NCI-H524 treated with DMSO at 0.1 percent for 48 hours (cell line): Measurements from ENCODE around the gene RADIL.

ENCODE experiments used
- DNase-seq: peaks from one replicate; lab custom pipeline; 2025; lab: John Stamatoyannopoulos, UW

Gene RADIL

DNA sequence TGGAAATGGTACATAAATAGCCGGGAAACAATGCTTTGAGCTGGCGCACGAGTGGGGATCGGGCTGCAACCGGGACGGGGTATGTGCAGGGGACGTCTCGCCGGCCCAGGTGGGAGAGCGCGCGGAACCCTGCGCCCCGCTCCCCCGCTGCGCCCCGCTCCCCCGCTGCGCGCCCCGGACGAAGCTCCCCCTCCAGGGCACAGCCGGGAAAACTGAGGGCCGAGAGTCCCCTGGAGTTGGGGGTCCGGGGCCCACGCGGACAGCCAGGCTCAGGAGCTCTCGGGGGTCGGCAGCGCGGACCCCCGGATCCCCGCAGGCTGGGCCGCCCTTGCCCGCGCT, 514 bp downstream of the RADIL start:
- no peak for DNase-seq

DNA sequence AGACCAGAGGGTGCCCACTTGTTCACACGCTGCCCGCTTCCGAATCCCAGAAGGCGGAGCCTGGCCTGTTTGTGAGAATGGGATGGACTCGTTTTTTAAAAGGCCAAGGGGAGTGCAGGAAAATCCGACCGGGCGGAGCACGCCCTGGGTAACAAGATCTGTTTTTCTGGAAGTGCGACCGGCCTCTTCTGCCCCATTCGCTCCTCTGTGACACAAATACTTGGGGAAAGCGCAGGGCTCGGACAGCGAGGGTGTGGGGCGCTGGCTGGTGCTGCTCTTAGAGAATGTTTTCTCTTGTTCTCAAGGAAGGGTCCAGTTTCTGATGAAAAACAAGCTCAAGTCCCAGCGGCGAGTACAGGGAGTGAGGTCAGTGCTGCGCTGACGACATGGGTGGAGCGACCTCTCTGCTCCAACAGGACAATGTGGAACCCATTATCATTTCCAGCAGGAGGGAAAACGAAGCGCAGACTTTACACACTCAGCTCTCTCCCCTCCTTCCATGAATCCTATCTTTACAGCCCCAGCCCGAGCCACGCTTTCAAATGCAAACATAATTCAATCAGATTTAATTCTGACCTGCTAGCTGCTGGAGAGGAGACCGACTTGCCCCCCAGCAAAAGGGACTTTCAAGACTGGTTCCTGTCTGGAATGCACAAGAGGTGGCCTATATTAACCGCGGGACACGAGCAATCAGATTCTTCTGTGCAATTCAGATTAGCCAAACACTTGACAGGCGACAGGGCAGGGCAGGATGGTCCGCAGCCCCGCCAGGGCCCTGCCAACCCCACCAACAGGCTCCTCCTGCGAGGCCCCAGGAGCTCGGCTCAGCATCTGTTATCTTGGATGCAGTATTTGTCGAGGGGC, 1.1 kb downstream of the RADIL start:
- no peak for DNase-seq

DNA sequence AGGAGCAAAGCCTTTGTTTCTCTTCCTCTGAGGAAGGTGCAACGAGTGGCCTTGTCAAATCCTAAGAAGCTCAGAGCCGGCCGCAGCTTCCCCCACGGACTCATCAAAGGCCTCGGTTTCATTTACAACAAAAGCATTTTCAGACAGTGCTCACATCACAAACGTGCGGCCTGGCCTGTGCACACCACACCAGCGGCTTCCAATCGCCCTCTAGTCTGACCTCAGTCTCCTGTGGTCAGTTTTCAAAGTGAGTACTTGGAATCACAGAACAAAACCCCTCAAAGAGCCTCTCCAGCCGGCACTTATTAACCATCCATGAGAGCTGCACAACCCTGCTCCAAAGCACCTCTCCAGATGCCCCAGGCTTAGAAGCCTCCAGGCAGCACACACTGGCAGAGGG, 3.3 kb downstream of the RADIL start:
- no peak for DNase-seq

DNA sequence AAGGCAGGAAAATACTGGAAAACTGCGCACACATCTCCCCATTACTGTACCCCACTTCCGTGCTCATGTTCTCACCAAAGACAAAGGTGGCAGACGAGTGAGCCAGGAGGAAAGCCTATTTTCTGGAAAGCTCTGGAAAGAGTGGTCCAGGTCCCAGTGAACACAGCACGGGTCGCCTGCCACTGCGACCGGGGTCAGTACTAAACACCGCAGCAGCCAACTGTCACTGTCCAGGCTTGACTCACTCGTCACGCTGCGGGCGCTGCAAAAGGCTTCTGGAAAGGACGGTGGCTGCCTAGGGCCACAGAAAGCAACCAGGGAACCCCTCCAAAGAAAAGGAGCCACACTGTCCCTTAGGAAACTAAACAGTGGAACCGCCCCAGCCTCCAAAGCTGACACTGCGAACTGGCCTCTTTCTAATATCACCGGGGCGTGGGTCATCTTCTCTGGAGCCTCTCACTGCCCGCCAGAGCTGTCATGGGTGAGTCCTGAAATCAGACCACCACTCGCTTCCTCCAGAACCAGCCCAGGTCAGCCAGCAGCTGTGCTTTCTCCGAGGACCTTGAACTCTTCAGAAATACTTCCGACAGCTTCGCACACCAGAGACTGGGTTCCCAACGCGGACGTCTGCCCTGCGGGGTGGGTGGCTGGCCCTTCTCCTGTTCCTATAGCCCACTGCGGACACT, 4.0 kb downstream of the RADIL start:
- DNase-seq, result no peak

DNA sequence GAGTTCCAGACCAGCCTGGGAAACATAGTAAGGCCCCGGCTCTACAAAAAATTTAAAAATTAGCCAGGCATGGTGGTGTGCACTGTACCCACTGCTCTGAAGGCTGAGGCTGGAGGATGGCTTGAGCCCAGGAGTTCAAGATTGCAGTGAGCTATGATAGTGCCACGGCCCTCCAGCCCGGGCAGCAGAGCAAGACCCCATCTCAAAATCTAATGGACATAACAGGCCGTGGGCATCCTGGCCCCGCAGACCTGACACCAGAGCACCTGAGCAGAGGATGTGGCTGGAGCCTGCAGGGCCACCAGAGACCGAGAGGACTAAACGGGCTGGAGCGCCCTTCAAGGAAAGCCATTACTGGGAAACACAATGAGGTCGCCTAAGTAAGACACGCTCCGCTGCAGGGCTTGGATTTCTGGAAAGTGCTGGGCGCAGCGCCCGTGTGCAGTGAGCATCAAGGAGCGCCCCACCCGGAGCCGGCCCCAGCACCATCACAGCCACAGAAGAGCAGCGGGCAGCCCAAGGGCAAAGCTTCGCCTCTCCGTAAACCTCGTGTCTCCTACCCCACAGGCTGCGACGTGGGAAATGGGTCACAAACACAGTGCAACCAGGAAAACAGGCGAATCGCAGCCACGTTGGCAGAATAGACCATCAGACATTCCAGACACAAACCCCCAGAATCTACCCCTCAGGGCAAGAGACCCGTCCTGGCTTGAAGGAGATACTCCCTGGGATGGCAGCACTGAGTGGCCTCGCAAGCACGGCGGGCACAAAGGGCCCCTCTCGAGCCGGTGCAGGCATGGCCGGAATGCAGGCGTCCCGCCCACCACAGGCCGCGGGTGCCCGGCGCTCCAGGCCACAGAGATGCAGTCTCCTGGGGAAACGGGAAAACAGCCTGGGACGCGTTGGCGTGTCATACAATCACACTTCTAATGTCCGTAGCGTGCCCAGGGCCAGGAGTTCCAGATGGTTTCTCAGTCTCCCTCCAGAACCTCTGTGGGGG, 4.9 kb downstream of the RADIL start:
- DNase-seq, result no peak

DNA sequence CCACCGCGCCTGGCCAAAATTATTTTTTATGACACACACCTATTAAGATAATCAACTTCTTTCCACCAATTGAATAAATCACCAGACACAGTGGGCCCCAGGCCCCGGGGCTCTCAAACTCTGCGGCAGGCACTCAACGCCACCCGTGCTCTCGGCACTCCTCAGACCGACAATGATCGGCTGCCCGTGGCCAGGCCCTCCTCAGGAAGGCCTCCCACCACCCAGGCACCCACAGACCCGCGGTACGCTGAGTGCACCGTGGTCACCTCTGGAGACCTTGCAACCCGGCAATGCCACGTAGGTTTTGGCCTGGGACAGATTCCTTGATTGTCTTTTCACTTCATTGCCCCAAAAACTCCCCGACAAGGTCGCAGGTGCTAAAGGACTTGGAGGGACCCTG, 6.9 kb downstream of the RADIL start:
- no peak for DNase-seq

DNA sequence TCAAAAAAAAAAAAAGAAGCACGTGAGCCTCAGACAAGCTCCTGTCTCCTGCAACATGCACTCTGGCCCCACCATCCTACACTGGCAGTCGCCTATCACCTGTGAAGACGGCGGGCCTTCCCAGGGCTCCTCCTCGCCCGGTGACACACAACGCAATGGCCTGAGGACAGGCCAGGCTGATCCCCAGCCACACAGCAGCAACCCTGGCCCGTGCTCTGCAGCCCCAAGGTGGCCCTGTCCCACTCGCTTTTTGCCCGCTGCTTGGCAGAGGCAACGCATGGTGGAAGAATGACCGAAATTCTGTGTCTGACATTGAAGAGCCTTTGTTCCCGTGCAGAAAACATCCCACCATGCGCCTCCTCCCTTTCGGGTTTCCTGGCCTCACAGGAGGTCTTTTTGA, 8.1 kb downstream of the RADIL start:
- no peak for DNase-seq

DNA sequence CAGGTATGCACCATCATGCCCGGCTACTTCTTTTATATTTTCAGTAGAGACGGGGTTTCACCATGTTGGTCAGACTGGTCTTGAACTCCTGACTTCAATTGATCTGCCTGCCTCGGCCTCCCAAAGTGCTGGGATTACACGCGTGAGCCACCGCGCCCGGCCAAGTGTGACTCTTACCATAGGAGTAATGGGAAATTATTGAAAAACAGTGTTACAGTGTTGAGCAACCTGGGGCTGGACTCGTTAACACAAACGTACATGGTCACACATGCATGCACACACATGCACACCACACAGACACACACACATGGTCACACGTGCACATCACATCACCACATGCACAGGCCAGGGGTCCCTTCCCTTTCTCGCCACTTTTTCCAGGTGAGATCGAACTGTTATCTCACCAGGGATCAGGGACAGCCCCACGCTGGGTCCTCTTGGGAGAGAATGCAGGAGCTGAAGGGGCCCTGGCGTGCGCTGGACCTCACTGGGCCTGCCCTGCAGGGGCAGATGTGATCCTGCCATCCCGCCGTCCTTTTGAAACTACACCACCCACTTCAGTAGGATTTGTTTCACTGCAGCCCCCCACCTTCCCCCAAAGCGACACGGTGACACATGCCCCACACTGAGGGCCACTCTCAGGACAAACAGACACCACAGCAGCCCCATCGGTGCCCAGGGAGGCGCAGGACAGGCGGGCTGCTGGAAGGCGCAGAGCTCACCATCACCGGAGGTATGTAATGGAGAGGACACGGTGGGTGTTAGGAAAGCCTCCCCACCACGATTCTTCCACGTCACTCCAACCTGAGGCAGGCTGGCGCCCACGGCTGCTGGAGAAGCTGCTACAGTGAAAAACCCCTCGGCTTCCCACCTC, 10.2 kb downstream of the RADIL start:
- no peak for DNase-seq

DNA sequence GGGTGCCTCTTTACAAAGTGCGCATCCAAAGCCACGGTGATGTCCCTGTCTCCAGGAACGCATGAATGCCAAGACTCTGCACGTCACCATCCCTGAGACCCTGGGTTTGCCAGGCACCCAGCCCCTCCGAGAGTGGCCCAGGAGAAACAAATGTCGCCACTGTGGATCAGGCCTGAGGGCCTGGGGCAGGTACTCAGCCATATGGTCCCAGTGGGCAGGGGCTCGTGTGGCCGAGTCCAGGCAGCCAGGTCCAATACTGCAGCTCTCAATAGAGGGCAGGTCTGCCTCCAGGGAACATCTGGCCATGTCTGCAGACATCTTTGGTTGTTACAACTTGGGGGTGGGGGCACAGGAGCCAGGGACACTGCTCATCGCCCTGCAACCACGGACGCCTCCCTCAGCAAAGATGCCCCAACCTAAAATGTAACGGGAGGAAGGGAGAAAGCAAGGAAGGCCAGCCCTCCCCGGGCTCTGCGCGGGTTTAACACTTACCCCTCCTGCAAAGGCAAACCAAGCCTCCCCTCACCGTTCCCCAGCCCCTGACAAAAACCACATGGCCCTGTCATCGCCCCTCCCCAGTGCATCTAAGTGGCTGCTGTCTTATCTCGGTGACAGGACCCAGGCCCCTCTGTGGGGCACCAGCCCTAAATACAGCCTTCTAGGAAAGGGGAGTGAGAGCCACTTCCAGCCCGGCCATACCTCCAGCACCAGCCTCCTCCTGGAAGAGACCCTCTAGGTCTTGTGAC, 11.4 kb downstream of the RADIL start:
- DNase-seq, result no peak

DNA sequence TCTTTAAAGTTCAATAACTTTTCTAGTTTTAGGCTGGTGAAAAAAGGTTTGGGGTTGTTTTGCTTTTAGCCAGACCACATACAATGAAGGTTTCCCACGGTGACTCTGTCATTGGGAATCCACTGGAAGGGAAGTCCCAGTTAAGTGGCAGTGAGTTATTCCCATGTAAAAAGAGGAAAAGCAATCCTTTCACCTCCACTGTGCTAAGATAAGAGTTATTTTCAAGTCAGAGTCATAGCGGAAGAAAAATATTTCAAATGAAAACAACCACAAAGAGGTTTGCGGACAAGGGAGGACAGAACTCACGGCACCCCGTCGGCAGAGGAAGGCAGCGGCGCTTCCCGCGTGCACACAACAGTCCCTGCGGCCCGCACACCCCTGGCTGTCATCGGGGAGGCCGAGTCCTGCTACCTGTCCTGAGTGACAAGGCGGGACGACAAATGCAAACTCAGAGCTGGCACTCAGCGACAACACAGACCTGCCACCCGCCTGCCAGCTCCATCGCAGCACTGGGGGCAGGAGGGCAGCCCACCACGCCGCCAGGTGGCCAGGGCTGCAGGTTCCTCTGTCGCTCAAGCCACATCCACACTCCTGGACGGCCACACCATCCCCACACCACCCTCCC, 12.3 kb downstream of the RADIL start:
- DNase-seq, result no peak

DNA sequence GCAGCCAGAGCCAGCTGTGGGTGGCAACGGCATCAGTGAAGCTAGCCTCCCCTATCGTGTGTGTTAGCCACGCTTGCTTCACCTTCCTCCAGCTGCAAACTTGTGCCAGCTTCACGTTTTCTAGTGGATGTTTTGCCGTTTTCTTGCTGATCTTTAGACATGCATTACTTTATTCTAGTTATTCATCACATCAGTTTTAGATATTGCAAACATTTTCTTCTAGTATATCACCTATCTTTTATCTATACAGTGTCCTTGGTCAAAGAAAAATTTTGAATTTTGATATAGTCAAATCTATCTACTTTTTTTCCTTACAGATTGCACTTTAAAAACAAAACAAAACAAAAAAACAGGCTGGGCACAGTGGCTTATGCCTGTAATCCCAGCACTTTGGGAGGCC, 15.0 kb downstream of the RADIL start:
- no peak for DNase-seq

DNA sequence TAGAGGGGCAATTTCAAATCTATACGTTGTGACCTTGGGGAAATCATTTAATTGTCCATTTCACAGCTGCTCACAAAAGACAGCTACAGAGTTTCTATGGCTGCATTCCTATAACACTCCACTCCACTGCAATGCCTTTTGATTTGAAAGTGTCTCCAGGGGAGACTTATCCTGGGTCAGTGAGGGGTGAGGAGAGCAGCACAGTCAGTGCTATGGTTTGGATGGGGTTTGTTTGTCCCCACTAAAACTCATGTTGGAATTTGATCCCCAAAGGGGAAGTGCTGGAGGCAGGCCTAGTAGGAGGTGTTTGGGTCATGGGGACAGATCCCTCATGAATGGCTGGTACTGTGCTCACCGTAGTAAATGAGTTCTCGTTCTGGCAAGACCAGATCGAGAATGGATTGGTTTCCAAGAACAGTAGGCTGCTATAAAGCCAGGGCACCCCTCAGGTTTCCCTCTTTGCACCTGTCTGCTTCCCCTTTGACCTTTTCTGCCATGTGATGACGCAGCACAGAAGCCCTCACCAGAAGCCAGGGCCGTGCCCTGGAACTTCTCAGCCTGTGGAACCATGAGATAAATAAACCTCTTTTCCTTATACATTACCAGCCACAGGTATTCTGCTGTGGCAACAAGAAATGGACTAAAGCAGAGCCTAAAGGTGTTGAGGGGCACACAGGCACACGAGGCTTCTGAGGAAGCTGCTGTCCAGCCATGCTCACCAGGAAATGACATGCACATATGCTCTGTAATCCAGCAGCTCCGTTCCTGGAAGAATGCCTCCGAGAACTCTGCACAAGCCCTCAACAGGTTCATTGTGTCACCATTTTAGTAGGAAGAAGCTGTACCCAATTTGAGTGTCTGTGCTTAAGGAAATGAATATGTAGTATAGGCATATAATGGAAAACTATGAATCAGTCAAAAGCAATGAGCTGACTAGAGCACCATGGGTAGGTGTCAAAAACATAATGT, 16.7 kb downstream of the RADIL start:
- DNase-seq, result no peak

DNA sequence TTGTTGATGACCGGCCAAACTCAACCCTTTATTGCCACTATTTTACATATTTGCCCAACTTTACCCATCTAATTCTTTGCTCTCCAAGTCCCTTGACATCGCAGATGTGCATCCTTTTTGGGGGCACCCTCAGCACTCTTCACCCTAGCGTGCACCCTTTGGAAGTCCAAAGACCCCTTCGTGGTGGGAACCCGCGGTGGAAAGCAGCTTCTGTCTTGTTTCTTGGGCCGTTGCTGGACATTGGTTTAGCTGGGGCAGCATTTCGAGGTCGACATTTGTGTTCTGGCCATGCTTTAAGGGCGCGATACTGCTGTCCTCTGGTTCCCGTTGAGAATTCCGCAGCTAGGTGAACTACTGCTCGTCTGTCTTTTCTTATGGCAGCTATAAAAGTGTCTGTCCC, 21.4 kb downstream of the RADIL start:
- DNase-seq, result no peak

DNA sequence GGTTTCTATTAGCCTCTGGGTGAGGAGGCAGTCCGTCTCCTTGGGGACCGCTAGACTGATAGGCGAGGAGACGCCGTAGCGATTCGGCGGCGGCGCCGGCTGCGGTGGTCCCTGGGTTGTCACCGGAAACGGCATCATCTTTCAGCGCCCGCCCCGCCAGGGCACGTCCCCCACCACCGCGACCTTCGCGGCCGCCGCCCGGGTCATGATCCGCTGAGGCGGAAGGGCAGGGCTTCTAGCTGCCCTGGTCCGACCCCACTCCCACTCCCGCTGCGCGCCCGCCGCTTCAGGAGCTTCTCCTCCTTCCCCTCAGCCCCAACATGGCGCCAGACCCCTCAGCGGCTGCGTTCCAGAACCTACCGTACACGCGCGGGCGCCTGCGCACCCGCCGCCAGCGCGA, 21.8 kb downstream of the RADIL start, which contains the start of gene PAPOLB:
Gene PAPOLB (minus strand): TSS at position 358 of the 400 bp plus-strand sequence. CDS start 220 bp downstream, at position 138.
- DNase-seq, result no peak

DNA sequence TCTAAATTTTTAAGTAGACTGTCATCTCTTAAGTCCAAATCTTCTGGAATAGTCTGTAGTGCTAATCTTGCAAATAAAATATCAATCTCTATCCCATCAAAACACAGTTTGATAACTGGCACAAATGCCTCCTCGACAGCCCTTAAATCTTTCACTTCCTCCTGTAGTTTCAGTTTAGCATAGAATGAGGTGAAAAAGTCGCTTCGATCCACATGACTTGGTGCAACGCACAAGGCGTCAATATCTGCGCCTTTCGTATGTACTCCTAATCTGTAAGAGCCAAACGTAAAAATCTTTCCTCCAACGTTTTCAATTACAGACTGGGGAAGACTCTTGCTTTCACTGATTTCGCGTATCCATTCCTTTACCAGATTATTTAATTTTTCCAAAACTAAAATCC, 22.3 kb downstream of the RADIL start:
- DNase-seq, result no peak

DNA sequence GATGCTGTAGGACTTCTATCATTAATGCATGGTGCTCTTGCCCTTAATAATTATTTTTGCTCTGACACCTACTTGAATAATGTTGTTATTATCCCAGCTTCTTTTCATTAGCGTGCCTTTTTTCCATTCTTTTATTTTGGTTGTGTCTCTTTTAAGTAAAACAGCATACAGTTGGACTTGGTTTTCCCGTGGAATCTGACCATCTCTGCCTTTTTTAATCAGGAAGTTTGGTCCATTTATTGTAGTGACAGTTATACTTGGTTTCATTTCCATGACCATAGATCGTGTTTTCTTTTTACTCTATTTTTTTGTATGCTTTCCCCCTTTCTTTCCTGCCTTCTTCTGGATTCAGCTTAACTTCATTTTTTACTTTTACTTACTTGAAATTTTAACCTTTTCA, 26.3 kb downstream of the RADIL start:
- DNase-seq, result no peak

DNA sequence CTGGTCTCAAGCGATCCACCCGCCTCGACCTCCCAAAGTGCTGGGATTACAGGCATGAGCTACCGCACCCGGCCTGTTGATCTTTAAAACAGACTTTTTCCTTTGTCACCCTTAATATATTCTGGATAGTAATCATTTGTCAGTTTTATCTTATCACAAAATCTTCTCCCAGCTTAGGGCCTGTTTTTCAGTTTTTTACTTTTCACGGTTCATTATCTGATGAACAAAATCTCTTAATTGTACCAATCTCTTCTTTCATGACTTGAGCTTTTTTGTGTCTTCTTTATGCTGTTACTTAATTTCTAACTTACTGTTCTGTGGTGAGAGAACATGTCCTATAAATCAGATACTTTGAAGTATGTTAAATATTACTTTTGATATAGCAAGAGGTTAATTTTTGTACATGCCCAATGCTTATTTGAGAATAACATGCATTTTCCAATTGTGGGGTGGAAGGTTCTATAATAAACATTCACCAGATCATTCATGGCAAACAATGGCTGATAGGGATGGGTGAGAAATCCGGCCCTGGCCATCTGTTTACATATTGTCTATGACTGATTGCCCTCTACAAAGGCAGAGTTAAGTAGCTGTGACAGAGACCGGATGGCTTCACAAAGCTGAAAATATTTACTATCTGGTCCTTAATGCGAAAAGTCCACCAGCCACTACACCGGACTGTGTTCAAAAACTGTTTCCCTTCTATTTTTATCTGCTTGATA, 27.0 kb downstream of the RADIL start:
- peak; percentile 33 for DNase-seq

DNA sequence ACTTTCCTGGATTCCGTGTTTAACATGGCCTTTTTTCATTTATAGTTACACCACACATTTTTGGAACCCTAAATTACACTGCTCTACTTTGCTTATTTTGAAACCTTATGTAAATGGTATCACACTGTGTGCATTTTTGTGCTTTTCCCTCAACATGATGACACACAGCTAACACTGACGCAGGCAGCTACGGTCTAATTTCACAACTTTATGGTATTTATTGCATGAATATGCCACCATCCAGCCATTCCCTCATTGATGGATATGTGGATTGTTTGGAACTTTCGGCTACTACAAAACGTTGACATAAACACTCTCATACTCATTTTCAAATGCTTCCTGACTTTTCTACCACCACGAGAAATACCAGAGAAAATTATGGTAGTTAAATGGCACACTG, 28.6 kb downstream of the RADIL start:
- DNase-seq, result no peak
